Mesenchymal stem cell (in vitro differentiated cells and primary cell): ENCODE data around the gene SIX5.

Source experiments
- DNase-seq: peaks from one replicate; pipeline ENCODE4 v3.0.0-alpha.2; 2013
- H2AFZ ChIP-seq: one replicate; pipeline ENCODE4 v1.6.1; 2013; ENCODE audit warnings: low read depth, mild to moderate bottlenecking, control low read depth, inconsistent platforms, low read length, moderate library complexity
- H2AK5ac ChIP-seq: 2 replicates; pipeline ENCODE4 v1.6.1; 2013; ENCODE audit warnings: low read length, moderate library complexity, mild to moderate bottlenecking, inconsistent platforms; ENCODE audit not compliant: severe bottlenecking
- H2BK120ac ChIP-seq: one replicate; pipeline ENCODE4 v1.6.1; 2013; ENCODE audit warnings: low read depth, mild to moderate bottlenecking, inconsistent platforms, low read length, moderate library complexity
- H2BK12ac ChIP-seq, 2 experiments: one replicate each; pipeline ENCODE4 v1.6.1; 2013; ENCODE audit warnings: inconsistent platforms in 2 of 2, low read length in 2 of 2, mild to moderate bottlenecking in 2 of 2, moderate library complexity in 2 of 2, control low read depth in 1 of 2
- H2BK15ac ChIP-seq: one replicate; pipeline ENCODE4 v1.6.1; 2013; ENCODE audit warnings: mild to moderate bottlenecking, low read depth, inconsistent platforms; ENCODE audit not compliant: poor library complexity, severe bottlenecking
- H2BK5ac ChIP-seq: 2 replicates; pipeline ENCODE4 v1.6.1; 2013; ENCODE audit warnings: low read depth, mild to moderate bottlenecking, low read length, control low read depth, inconsistent platforms; ENCODE audit not compliant: poor library complexity, severe bottlenecking
- H3K14ac ChIP-seq, 2 experiments: one replicate each; pipeline ENCODE4 v1.6.1; 2013; ENCODE audit warnings: inconsistent platforms in 2 of 2, low read length in 2 of 2, control low read depth in 1 of 2, mild to moderate bottlenecking in 1 of 2, moderate library complexity in 1 of 2
- H3K18ac ChIP-seq, 2 experiments: one replicate each; pipeline ENCODE4 v1.6.1; 2013; ENCODE audit warnings: inconsistent platforms in 2 of 2, low read length in 2 of 2, control low read depth in 1 of 2, low read depth in 1 of 2, mild to moderate bottlenecking in 1 of 2
- H3K23ac ChIP-seq, 2 experiments: one replicate each; pipeline ENCODE4 v1.6.1; 2013; ENCODE audit warnings: inconsistent platforms in 2 of 2, low read length in 2 of 2, mild to moderate bottlenecking in 2 of 2, moderate library complexity in 2 of 2, control low read depth in 1 of 2
- H3K27ac ChIP-seq: 2 replicates; pipeline ENCODE4 v1.5.1; 2013; ENCODE audit warnings: mild to moderate bottlenecking, moderate library complexity, low read length, control low read depth, inconsistent platforms; ENCODE audit not compliant: poor library complexity, severe bottlenecking
- H3K27me3 ChIP-seq, 2 experiments: 2 replicates each; pipeline versions ENCODE4 v1.6.1 to v1.7.0; 2013; ENCODE audit warnings: low read length in 2 of 2, mild to moderate bottlenecking in 2 of 2, moderate library complexity in 2 of 2, control low read depth in 1 of 2, inconsistent platforms in 1 of 2; ENCODE audit not compliant: control insufficient read depth in 1 of 2, insufficient read depth in 1 of 2
- H3K36me3 ChIP-seq, 2 experiments: 2 replicates each; pipeline versions ENCODE4 v1.6.1 to v1.7.0; 2013; ENCODE audit warnings: low read length in 2 of 2, control low read depth in 1 of 2, inconsistent platforms in 1 of 2, low read depth in 1 of 2, mild to moderate bottlenecking in 1 of 2; ENCODE audit not compliant: insufficient read depth in 2 of 2, control insufficient read depth in 1 of 2
- H3K4ac ChIP-seq, 2 experiments: one replicate each; pipeline ENCODE4 v1.6.1; 2013; ENCODE audit warnings: inconsistent platforms in 2 of 2, low read length in 2 of 2, mild to moderate bottlenecking in 2 of 2, moderate library complexity in 2 of 2, control low read depth in 1 of 2, low read depth in 1 of 2
- H3K4me1 ChIP-seq: 2 replicates; pipeline ENCODE4 v1.6.1; 2013; ENCODE audit warnings: low read depth, low read length, control low read depth; ENCODE audit not compliant: control insufficient read depth, insufficient read depth
- H3K4me2 ChIP-seq: 2 replicates; pipeline ENCODE4 v1.6.1; 2013; ENCODE audit warnings: low read length, mild to moderate bottlenecking, inconsistent platforms; ENCODE audit not compliant: poor library complexity, severe bottlenecking
- H3K4me3 ChIP-seq, 2 experiments: 2 replicates each; pipeline versions ENCODE4 v1.5.1 to v1.7.0; 2013; ENCODE audit warnings: low read length in 2 of 2, mild to moderate bottlenecking in 2 of 2, control low read depth in 1 of 2, low read depth in 1 of 2; ENCODE audit not compliant: insufficient read depth in 1 of 2
- H3K79me1 ChIP-seq: replicated peaks from 2 replicates; pipeline ENCODE4 v1.6.1; 2013; ENCODE audit warnings: mild to moderate bottlenecking, control low read depth, low read length, inconsistent platforms; ENCODE audit not compliant: poor library complexity, severe bottlenecking
- H3K9ac ChIP-seq: 2 replicates; pipeline ENCODE4 v1.7.0; 2013; ENCODE audit warnings: mild to moderate bottlenecking, low read length, moderate library complexity
- H3K9me3 ChIP-seq: 2 replicates; pipeline ENCODE4 v1.7.0; 2013; ENCODE audit warnings: mild to moderate bottlenecking, low read length; ENCODE audit not compliant: control insufficient read depth
- H4K8ac ChIP-seq: one replicate; pipeline ENCODE4 v1.6.1; 2013; ENCODE audit warnings: inconsistent platforms, mild to moderate bottlenecking, low read length, moderate library complexity
- H4K91ac ChIP-seq: one replicate; pipeline ENCODE4 v1.6.1; 2013; ENCODE audit warnings: mild to moderate bottlenecking, low read length, inconsistent platforms
- WGBS: methylation state at CpG from one replicate; pipeline ENCODE4 v1.1.7; 2013; ENCODE audit warnings: mixed read lengths; 5-methylcytosine and 5-hydroxymethylcytosine counted together

SIX5 gene

GRCh38 chr19:45742969-45743368 lies 26.1 kb downstream of the SIX5 start:
- Histone ChIP-seq H2AFZ (no peak overlapping the region), H3K27me3 (peaks cover 7 to 10% of the 10 kb centered on the region in 2 experiments), H3K4me3 (no peak overlapping the region), H3K27ac (no peak overlapping the region), H3K18ac (no peak overlapping the region), H2BK15ac (no peak overlapping the region), H4K8ac (no peak overlapping the region), H2BK5ac (no peak overlapping the region), H2BK12ac (no peak overlapping the region), H2AK5ac (no peak overlapping the region), H2BK120ac (no peak overlapping the region), H3K79me1 (no peaks in the 10 kb centered on the region), H3K4me2 (no peak overlapping the region), H3K4ac (no peak overlapping the region), H3K36me3 (no peaks in the 10 kb centered on the region), H3K23ac (no peak overlapping the region), H3K9ac (no peak overlapping the region), H3K4me1 (no peaks in the 10 kb centered on the region), H3K9me3 (no peaks in the 10 kb centered on the region), H3K14ac (no peak overlapping the region), H4K91ac (no peak overlapping the region)
- 74% methylated on average over 3 of the region's 4 CpGs for WGBS
- DNase-seq = no peak

- Histone ChIP-seq H3K18ac (no peak overlapping the region), H4K91ac (no peak overlapping the region), H2AFZ (no peak overlapping the region), H4K8ac (no peak overlapping the region), H3K4me2 (no peak overlapping the region), H3K9me3 (no peaks in the 10 kb centered on the region), H3K9ac (no peak overlapping the region), H2BK12ac (no peak overlapping the region), H3K79me1 (no peaks in the 10 kb centered on the region), H3K36me3 (no peaks in the 10 kb centered on the region), H2AK5ac (no peak overlapping the region), H3K4ac (no peak overlapping the region), H3K27ac (no peak overlapping the region), H3K27me3 (peaks cover 4 to 6% of the 10 kb centered on the region in 2 experiments), H2BK120ac (no peak overlapping the region), H3K4me3 (no peak overlapping the region), H2BK15ac (no peak overlapping the region), H3K4me1 (peaks cover 2% of the 10 kb centered on the region), H3K14ac (no peak overlapping the region), H2BK5ac (no peak overlapping the region), H3K23ac (no peak overlapping the region)
- DNase-seq = no peak
- WGBS = 95% methylated on average over 9 of the region's 10 CpGs
Observed at GRCh38 chr19:45739498-45740439, 29.3 kb downstream of the SIX5 start.

- peaks cover 4% of the 10 kb centered on the region for H3K4me1 ChIP-seq
- H4K91ac ChIP-seq = no peak within 1 kb of the TSS
- no peak within 1 kb of the TSS for H3K4ac ChIP-seq
- whole genome bisulfite sequencing = 96% methylated on average over 59 of the region's 59 CpGs
- DNase-seq = no peak
- H3K23ac ChIP-seq = no peak within 1 kb of the TSS
- H3K18ac ChIP-seq = no peak within 1 kb of the TSS
- no peak within 1 kb of the TSS for H2BK5ac ChIP-seq
- no peaks in the 10 kb centered on the region for H3K27me3 ChIP-seq
- H2AK5ac ChIP-seq = no peak within 1 kb of the TSS
- H3K9me3 ChIP-seq = no peaks in the 10 kb centered on the region
- no peak within 1 kb of the TSS for H2BK15ac ChIP-seq
- no peak within 1 kb of the TSS for H2AFZ ChIP-seq
- H3K14ac ChIP-seq = no peak within 1 kb of the TSS
- H2BK12ac ChIP-seq = no peak within 1 kb of the TSS
- H3K36me3 ChIP-seq = no peaks in the 10 kb centered on the region
- no peak within 1 kb of the TSS for H3K4me2 ChIP-seq
- H3K4me3 ChIP-seq = peak within 1 kb of the TSS in 1 of 2 experiments; percentile 1
- peaks cover 2% of the 10 kb centered on the region for H3K79me1 ChIP-seq
- no peak within 1 kb of the TSS for H3K9ac ChIP-seq
- no peak within 1 kb of the TSS for H2BK120ac ChIP-seq
- no peak within 1 kb of the TSS for H4K8ac ChIP-seq
- no peak within 1 kb of the TSS for H3K27ac ChIP-seq
Observed at GRCh38 chr19:45733160-45733810, 35.8 kb downstream of the SIX5 start, which contains the start of gene MEIOSIN. Gene MEIOSIN (plus strand): TSS chr19:45733439. CDS start chr19:45735377, 1,938 bp downstream.
